Osteoblast (primary cell): ENCODE results near the gene PSMC6. TPM values are rescaled to one million over a fixed set of nuclear protein-coding genes. Genes with fewer than 3 reads are reported as not detected.
A peak's percentile ranks its signal among the peaks of the same experiment; 100 is the strongest.

Source experiments
- DNase-seq: peaks from one replicate; pipeline ENCODE4 v3.0.0; 2011; ENCODE audit warnings: low spot score, mixed read lengths; ENCODE audit not compliant: insufficient read length; ENCODE audit errors: missing footprints
- H2AFZ ChIP-seq: 2 replicates; pipeline ENCODE4 v1.6.0; 2011; ENCODE audit warnings: mild to moderate bottlenecking, low read length
- H3K27ac ChIP-seq: 2 replicates; pipeline ENCODE4 v1.5.1; 2011; ENCODE audit warnings: mild to moderate bottlenecking, low read depth, low read length, moderate library complexity
- H3K27me3 ChIP-seq: 2 replicates; pipeline ENCODE4 v1.6.0; 2012; ENCODE audit warnings: mild to moderate bottlenecking, control low read depth, inconsistent platforms, low read length, moderate library complexity; ENCODE audit not compliant: insufficient read depth
- H3K36me3 ChIP-seq: 2 replicates; pipeline ENCODE4 v1.5.1; 2011; ENCODE audit warnings: mild to moderate bottlenecking, low read length, control low read depth, moderate library complexity; ENCODE audit not compliant: insufficient read depth
- H3K4me1 ChIP-seq: 2 replicates; pipeline ENCODE4 v1.5.1; 2011; ENCODE audit warnings: mild to moderate bottlenecking, low read length, control low read depth, moderate library complexity; ENCODE audit not compliant: insufficient read depth
- H3K4me2 ChIP-seq: 2 replicates; pipeline ENCODE4 v1.6.0; 2011; ENCODE audit warnings: mild to moderate bottlenecking, low read length; ENCODE audit not compliant: insufficient read depth
- H3K4me3 ChIP-seq: fragments of 200-600 bp; sonication (generic); 3 replicates; pipeline ENCODE4 v1.5.1; 2012; ENCODE audit warnings: mild to moderate bottlenecking, low read length, inconsistent platforms; ENCODE audit not compliant: insufficient read depth
- H3K79me2 ChIP-seq: 2 replicates; pipeline ENCODE4 v1.6.0; 2012; ENCODE audit warnings: mild to moderate bottlenecking, low read length, control low read depth, inconsistent platforms; ENCODE audit not compliant: insufficient read depth
- H3K9me3 ChIP-seq: 2 replicates; pipeline ENCODE4 v1.5.1; 2011; ENCODE audit warnings: low read depth, low read length, control low read depth
- H4K20me1 ChIP-seq: 2 replicates; pipeline ENCODE4 v1.6.0; 2012; ENCODE audit warnings: mild to moderate bottlenecking, low read length, control low read depth; ENCODE audit not compliant: insufficient read depth
- total RNA-seq: library from RNA; depleted of rRNA; stranded (reverse); fragments of >200 nt; gene quantifications from 2 replicates; pipeline ENCODE4 v1.2.3, GENCODE V29; 2012
- TF ChIP-seq, protein P1 (sequence below): IDR thresholded peaks from 2 replicates; pipeline ENCODE4 v1.5.1; 2011; ENCODE audit warnings: mild to moderate bottlenecking, low read depth, low read length, moderate library complexity; ENCODE audit errors: extremely low read depth

PSMC6 gene
- total RNA-seq, 1 donor = 78.5 TPM

DNA sequence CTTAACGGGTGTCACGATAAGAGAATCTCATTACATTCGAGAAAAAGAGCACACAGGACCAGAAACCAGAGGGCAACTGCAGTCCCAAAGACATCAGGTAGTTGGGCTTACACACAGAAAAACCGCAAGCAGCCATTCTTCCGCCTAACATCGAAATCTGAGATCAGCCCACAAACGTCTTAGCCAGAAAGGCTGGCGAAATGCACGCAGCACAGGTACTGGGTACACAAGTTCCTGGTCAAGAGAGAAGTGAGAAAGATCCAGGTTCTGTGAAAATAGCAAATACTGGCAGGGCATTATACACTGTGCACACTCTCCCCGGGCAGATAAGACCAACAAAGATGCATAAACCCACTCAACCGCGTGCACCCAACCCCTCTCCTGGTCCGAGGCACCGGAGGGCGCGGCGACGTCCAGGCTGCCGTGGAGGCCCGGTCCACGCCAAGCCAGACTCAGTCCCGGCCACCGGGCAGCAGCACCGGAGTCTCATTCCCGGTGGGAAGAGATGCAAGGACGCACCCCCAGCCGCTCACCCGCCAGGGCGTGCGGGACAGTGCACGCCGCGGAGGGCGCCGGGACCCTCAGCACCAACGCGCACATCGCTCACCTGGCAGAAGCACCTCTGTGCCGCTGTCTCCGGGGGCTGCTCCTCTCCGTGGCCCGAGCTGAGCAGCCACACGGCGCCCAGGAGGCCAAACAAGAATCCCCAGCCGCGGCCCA lies 12.1 kb upstream of the PSMC6 start:
- DNase-seq = peak; percentile 75
- H3K79me2 ChIP-seq = peaks cover 54% of the 10 kb centered on the region

DNA sequence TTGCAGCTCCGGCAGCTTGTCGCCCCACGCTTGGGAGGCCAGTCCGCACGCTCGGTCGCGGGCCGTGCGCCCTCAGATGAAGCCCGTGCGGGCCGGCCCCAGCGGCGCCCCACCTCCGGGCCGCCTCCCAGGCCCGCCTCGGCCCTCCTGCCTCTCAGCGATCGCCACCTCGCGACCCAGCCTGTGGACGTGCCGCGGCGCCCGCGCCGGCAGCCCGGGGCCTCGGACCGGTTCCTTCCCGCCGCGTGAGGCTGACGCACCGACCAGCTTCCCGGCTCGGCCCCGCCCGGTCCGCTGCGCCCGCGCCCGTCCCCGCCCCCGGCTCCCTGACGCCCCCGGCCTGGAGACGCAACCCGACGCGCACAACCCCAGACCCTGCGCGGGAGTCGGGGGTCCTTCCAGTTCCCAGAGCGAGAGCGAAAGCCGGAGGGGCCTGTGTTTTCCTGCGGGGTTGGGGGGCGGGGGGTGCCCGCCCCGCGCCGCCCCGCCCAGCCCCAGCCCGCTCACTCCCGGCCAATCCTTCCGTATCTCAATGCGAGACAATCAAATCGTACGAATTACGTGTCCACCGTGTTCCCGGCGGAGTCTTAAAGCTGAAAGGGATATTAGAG lies 11.4 kb upstream of the PSMC6 start, which contains the start of gene ERO1A:
TSS of gene ERO1A (minus strand) at position 78 of the 611 bp plus-strand sequence. CDS start at position 1, 77 bp downstream.
- TF ChIP-seq, protein P1, sequence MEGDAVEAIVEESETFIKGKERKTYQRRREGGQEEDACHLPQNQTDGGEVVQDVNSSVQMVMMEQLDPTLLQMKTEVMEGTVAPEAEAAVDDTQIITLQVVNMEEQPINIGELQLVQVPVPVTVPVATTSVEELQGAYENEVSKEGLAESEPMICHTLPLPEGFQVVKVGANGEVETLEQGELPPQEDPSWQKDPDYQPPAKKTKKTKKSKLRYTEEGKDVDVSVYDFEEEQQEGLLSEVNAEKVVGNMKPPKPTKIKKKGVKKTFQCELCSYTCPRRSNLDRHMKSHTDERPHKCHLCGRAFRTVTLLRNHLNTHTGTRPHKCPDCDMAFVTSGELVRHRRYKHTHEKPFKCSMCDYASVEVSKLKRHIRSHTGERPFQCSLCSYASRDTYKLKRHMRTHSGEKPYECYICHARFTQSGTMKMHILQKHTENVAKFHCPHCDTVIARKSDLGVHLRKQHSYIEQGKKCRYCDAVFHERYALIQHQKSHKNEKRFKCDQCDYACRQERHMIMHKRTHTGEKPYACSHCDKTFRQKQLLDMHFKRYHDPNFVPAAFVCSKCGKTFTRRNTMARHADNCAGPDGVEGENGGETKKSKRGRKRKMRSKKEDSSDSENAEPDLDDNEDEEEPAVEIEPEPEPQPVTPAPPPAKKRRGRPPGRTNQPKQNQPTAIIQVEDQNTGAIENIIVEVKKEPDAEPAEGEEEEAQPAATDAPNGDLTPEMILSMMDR = no peak
- H3K4me2 ChIP-seq = peak within 1 kb of the TSS; percentile 99
- H3K36me3 ChIP-seq = no peaks in the 10 kb centered on the region
- peaks cover 47% of the 10 kb centered on the region for H3K79me2 ChIP-seq
- H3K9me3 ChIP-seq = no peaks in the 10 kb centered on the region
- H2AFZ ChIP-seq = peak within 1 kb of the TSS; percentile 93
- H4K20me1 ChIP-seq = peaks cover 8% of the 10 kb centered on the region
- H3K27me3 ChIP-seq = no peaks in the 10 kb centered on the region
- H3K27ac ChIP-seq = peak within 1 kb of the TSS; percentile 83
- peak within 1 kb of the TSS; percentile 98 for H3K4me3 ChIP-seq
- peaks cover 8% of the 10 kb centered on the region for H3K4me1 ChIP-seq
- DNase-seq = peak; percentile 96

More for the DNA sequence above, 12.1 kb upstream of the PSMC6 start:
- TF ChIP-seq, protein P1 = no peak
- Histone ChIP-seq H2AFZ (peak overlapping the region; percentile 93), H3K4me1 (peaks cover 8% of the 10 kb centered on the region), H3K4me3 (peak overlapping the region; percentile 98), H3K27ac (peak overlapping the region; percentile 83), H3K4me2 (peak overlapping the region; percentile 99), H3K9me3 (no peaks in the 10 kb centered on the region), H3K36me3 (no peaks in the 10 kb centered on the region), H3K27me3 (no peaks in the 10 kb centered on the region), H4K20me1 (peaks cover 8% of the 10 kb centered on the region)

- Histone ChIP-seq H3K4me3 (no peak overlapping the region), H4K20me1 (no peaks in the 10 kb centered on the region), H3K79me2 (no peaks in the 10 kb centered on the region), H3K27me3 (no peaks in the 10 kb centered on the region), H3K36me3 (no peaks in the 10 kb centered on the region), H2AFZ (no peak overlapping the region), H3K27ac (no peak overlapping the region), H3K9me3 (no peaks in the 10 kb centered on the region), H3K4me2 (no peak overlapping the region), H3K4me1 (peaks cover 14% of the 10 kb centered on the region)
- DNase-seq = no peak
- TF ChIP-seq, protein P1 = no peak
Observed at GRCh38 chr14:52700701-52701172, 6.3 kb upstream of the PSMC6 start.

- no peaks in the 10 kb centered on the region for H4K20me1 ChIP-seq
- no peaks in the 10 kb centered on the region for H3K9me3 ChIP-seq
- H3K79me2 ChIP-seq = no peaks in the 10 kb centered on the region
- no peak overlapping the region for H3K4me2 ChIP-seq
- TF ChIP-seq, protein P1 = no peak
- no peak for DNase-seq
- H3K4me1 ChIP-seq = peaks cover 15% of the 10 kb centered on the region
- no peak overlapping the region for H2AFZ ChIP-seq
- H3K36me3 ChIP-seq = no peaks in the 10 kb centered on the region
- no peak overlapping the region for H3K27ac ChIP-seq
- H3K27me3 ChIP-seq = no peaks in the 10 kb centered on the region
- no peak overlapping the region for H3K4me3 ChIP-seq
Observed at GRCh38 chr14:52701223-52701622, 5.8 kb upstream of the PSMC6 start.
